Kidney (tissue), 14 donors: Measurements from ENCODE around the gene NEAT1. TPM values are rescaled to one million over a fixed set of nuclear protein-coding genes. Genes with fewer than 3 reads are reported as not detected.

Source experiments
- DNase-seq, 5 donors: peaks; one replicate each; pipeline ENCODE4 v3.0.0-alpha.2; 2013 to 2020
- FAIRE-seq: peaks from 2 replicates; lab custom pipeline; 2012; peaks lifted over from hg19 to GRCh38; lab: Jason Lieb, UNC
- H3K27ac ChIP-seq, 2 donors: one replicate each; pipeline ENCODE4 v1.7.0; 2013; ENCODE audit warnings: low read depth in 2 of 2, low read length in 2 of 2, inconsistent platforms in 1 of 2
- H3K27me3 ChIP-seq: one replicate; pipeline ENCODE4 v1.7.1; 2013; ENCODE audit warnings: low read length, inconsistent platforms; ENCODE audit not compliant: control insufficient read depth, insufficient read depth
- H3K36me3 ChIP-seq, 3 donors: one replicate each; pipeline versions ENCODE4 v1.7.0 to v1.7.1; 2013; ENCODE audit warnings: low read length in 3 of 3, control low read depth in 1 of 3, inconsistent platforms in 1 of 3; ENCODE audit not compliant: insufficient read depth in 3 of 3, control insufficient read depth in 2 of 3
- H3K4me1 ChIP-seq, 3 donors: one replicate each; pipeline versions ENCODE4 v1.7.0 to v1.7.1; 2013; ENCODE audit warnings: low read length in 3 of 3, inconsistent platforms in 1 of 3, low read depth in 1 of 3; ENCODE audit not compliant: control insufficient read depth in 2 of 3, insufficient read depth in 2 of 3
- H3K4me3 ChIP-seq, 3 donors: one replicate each; pipeline versions ENCODE4 v1.7.0 to v1.8.1; 2013; ENCODE audit warnings: low read length in 3 of 3, control low read depth in 1 of 3, inconsistent platforms in 1 of 3
- H3K9ac ChIP-seq, 3 donors: one replicate each; pipeline versions ENCODE4 v1.7.0 to v1.7.1; 2013; ENCODE audit warnings: low read length in 3 of 3, control low read depth in 1 of 3, inconsistent platforms in 1 of 3
- H3K9me3 ChIP-seq, 3 donors: one replicate each; pipeline versions ENCODE4 v1.7.0 to v1.7.1; 2013; ENCODE audit warnings: low read length in 3 of 3, control low read depth in 1 of 3, inconsistent platforms in 1 of 3; ENCODE audit not compliant: control insufficient read depth in 2 of 3, insufficient read depth in 1 of 3
- CTCF ChIP-seq: IDR thresholded peaks from 3 replicates; pipeline ENCODE4 v1.5.1; 2012; ENCODE audit warnings: mild to moderate bottlenecking, moderate library complexity, borderline replicate concordance; ENCODE audit not compliant: insufficient read depth; ENCODE audit errors: extremely low read depth
- intact Hi-C: fragments of 100-400 bp; cut with DNase I; formaldehyde crosslinking; loops from one replicate; pipeline ENCODE4 v1.11.1; 2022
- polyA plus RNA-seq: library from polyadenylated mRNA; stranded (reverse); fragments of 350-450 nt; fragmentation: Illumina TruSeq; extraction: RNeasy Lipid Tissue Mini Kit (QIAGEN cat#74804); gene quantifications from one replicate; pipeline ENCODE4 v1.2.3, GENCODE V29; 2014; ENCODE audit warnings: low read depth, low replicate concordance; ENCODE audit not compliant: insufficient read depth
- total RNA-seq: library from RNA; stranded (reverse); fragmentation: NEBNext Ultra II Directional; extraction: Animal tissue kit (Norgen Biotek cat#: 25700); gene quantifications from one replicate; pipeline ENCODE4 v1.2.1, GENCODE V29; 2021
- donor health status: control.
- donor health status: control.
- donor health status: control.
- donor health status: control.
- donor health status: control.
- donor health status: DM: yes; HTN: yes; CAD: no.
- donor health status: Normal renal cell carcinoma (clear cell type).

The NEAT1 gene
- total and polyA plus RNA-seq, 2 donors from 2014 or later: 595 to 1,006 TPM

- H3K27me3 ChIP-seq: no peaks in the 10 kb centered on the region
- TF ChIP-seq CTCF: no peak
- peaks cover 0 to 27% (median 27%) of the 10 kb centered on the region in 3 donors for H3K4me1 ChIP-seq
- no peak for FAIRE-seq
- H3K4me3 ChIP-seq: no peak overlapping the region
- no peak overlapping the region for H3K27ac ChIP-seq
- peak in 1 of 5 donors; percentile 32 for DNase-seq
- intact Hi-C loops: no loop called here
- no peak overlapping the region for H3K9ac ChIP-seq
- H3K9me3 ChIP-seq: no peaks in the 10 kb centered on the region
- no peaks in the 10 kb centered on the region for H3K36me3 ChIP-seq
Measured at GRCh38 chr11:65375012-65375411, 47.6 kb upstream of the NEAT1 start.

- Histone ChIP-seq H3K36me3 (no peaks in the 10 kb centered on the region), H3K9ac (no peak overlapping the region), H3K27me3 (no peaks in the 10 kb centered on the region), H3K4me1 (peaks cover 0 to 38% (median 38%) of the 10 kb centered on the region in 3 donors), H3K9me3 (no peaks in the 10 kb centered on the region), H3K4me3 (no peak overlapping the region), H3K27ac (no peak overlapping the region)
- TF ChIP-seq CTCF: no peak
- peak in 1 of 5 donors; percentile 34 for DNase-seq
- intact Hi-C loops: no loop called here
- FAIRE-seq: no peak
Measured at GRCh38 chr11:65376138-65376713, 46.4 kb upstream of the NEAT1 start.

- Histone ChIP-seq H3K9me3 (no peaks in the 10 kb centered on the region), H3K9ac (peak overlapping the region in 1 of 3 donors; percentile 0), H3K27me3 (no peaks in the 10 kb centered on the region), H3K36me3 (no peaks in the 10 kb centered on the region), H3K4me1 (peaks cover 0 to 42% (median 42%) of the 10 kb centered on the region in 3 donors), H3K27ac (no peak overlapping the region), H3K4me3 (no peak overlapping the region)
- intact Hi-C loops: no loop called here
- DNase-seq (peak in 1 of 5 donors; percentile 48), FAIRE-seq (no peak)
- no peak for TF ChIP-seq CTCF
Measured at GRCh38 chr11:65377036-65377435, 45.6 kb upstream of the NEAT1 start.

- Histone ChIP-seq H3K9ac (peak overlapping the region in 2 of 3 donors; percentile 0 to 22), H3K4me3 (peak overlapping the region in 1 of 3 donors; percentile 17), H3K27me3 (no peaks in the 10 kb centered on the region), H3K36me3 (no peaks in the 10 kb centered on the region), H3K4me1 (peaks cover 0 to 49% (median 48%) of the 10 kb centered on the region in 3 donors), H3K27ac (peak overlapping the region; percentile 47 to 80), H3K9me3 (no peaks in the 10 kb centered on the region)
- TF ChIP-seq CTCF: no peak
- intact Hi-C loops: no loop called here
- DNase-seq: no peak
- FAIRE-seq: no peak
Measured at GRCh38 chr11:65377777-65378176, 44.8 kb upstream of the NEAT1 start.
